Spleen (tissue), 7 donors: ENCODE results near the gene CSTB.

Experiments
- POLR2A ChIP-seq, 3 donors: fragments of 450-650 bp; IDR thresholded peaks; one replicate each; pipeline ENCODE4 v1.5.1; 2017; ENCODE audit warnings: antibody characterized with exemption in 3 of 3, mild to moderate bottlenecking in 1 of 3
- POLR2AphosphoS5 ChIP-seq, 3 donors: sonication (generic); formaldehyde crosslinking; IDR thresholded peaks; one replicate each; pipeline ENCODE4 v1.5.1; 2017; ENCODE audit warnings: antibody characterized with exemption in 3 of 3
- TF ChIP-seq, protein P1 (sequence below), 11 experiments: fragments of 200-600 bp in 7 of 11; fragments of 450-650 bp in 4 of 11; sonication (generic) in 4 of 11; IDR thresholded peaks in 8 of 11; conservative IDR thresholded peaks in 3 of 11; 1 replicate in 7 of 11; 2 replicates in 4 of 11; pipeline versions ENCODE4 v1.4.0 to v1.8.0; 2016 to 2021; ENCODE audit warnings: antibody characterized with exemption in 11 of 11, inconsistent platforms in 4 of 11, mild to moderate bottlenecking in 1 of 11
- donor health status: DM: no; HTN: no; CAD: no; lungs with moderate emphysema.
- donor health status: DM: no; HTN: no; CAD: no.
- donor health status: DM: no; HTN: no; CAD: no.

DNA sequence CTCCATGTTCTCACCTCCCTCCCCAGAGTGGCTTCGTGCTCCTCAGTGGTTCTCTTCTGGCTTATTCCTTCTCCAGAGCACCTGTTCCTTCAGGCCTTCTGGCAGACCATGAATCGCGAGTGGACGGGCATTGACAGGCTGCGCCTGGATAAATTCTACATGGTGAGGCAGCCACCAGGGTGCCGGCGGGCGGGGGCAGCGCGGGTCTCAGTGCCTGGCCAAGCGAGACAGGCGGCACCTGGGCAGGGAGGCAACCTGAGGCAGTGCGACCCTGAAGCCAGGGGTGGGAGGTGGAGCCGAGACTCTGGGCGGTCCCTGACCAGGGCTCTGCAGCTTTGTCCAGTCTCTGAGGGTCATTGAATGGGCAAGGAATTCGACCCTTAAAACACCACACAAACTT lies 17.1 kb upstream of the CSTB start:
- TF ChIP-seq, protein P1, sequence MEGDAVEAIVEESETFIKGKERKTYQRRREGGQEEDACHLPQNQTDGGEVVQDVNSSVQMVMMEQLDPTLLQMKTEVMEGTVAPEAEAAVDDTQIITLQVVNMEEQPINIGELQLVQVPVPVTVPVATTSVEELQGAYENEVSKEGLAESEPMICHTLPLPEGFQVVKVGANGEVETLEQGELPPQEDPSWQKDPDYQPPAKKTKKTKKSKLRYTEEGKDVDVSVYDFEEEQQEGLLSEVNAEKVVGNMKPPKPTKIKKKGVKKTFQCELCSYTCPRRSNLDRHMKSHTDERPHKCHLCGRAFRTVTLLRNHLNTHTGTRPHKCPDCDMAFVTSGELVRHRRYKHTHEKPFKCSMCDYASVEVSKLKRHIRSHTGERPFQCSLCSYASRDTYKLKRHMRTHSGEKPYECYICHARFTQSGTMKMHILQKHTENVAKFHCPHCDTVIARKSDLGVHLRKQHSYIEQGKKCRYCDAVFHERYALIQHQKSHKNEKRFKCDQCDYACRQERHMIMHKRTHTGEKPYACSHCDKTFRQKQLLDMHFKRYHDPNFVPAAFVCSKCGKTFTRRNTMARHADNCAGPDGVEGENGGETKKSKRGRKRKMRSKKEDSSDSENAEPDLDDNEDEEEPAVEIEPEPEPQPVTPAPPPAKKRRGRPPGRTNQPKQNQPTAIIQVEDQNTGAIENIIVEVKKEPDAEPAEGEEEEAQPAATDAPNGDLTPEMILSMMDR (IDR thresholded peaks at IDR 0.05 in 8 of 11, conservative IDR thresholded peaks at IDR 0.05 in 3 of 11), result no peak
- TF ChIP-seq POLR2A (IDR thresholded peaks at IDR 0.05), result no peak
- no peak for TF ChIP-seq POLR2AphosphoS5 (IDR thresholded peaks at IDR 0.05)
